Activated CD4-positive, CD25-positive, alpha-beta regulatory T cell treated with anti-CD3 and anti-CD28 coated beads, Interleukin-2, amount 50 U/mL, for 24 hours (primary cell): ENCODE data around the gene SPATA21.

Source experiments
- ATAC-seq, 2 donors: fragments of 150-1000 bp; cut with Tn5 transposase; one replicate each; pipeline ENCODE4 v1.10.0; 2021; ENCODE audit warnings: mild to moderate bottlenecking in 1 of 2, moderate library complexity in 1 of 2

Gene SPATA21

GRCh38 chr1:16450863-16451481, 13.7 kb upstream of the SPATA21 start:
- peak in 1 of 2 donors; percentile 36 for ATAC-seq

GRCh38 chr1:16449666-16450065, 12.4 kb upstream of the SPATA21 start:
- no peak for ATAC-seq

GRCh38 chr1:16449065-16449464, 11.8 kb upstream of the SPATA21 start:
- ATAC-seq: no peak

GRCh38 chr1:16447641-16448040, 10.4 kb upstream of the SPATA21 start:
- ATAC-seq: no peak

- ATAC-seq: no peak
Observed at GRCh38 chr1:16446116-16446515, 8.9 kb upstream of the SPATA21 start.

- ATAC-seq: no peak
Observed at GRCh38 chr1:16445052-16445451, 7.8 kb upstream of the SPATA21 start.

GRCh38 chr1:16443975-16444770, 6.9 kb upstream of the SPATA21 start:
- no peak for ATAC-seq

- no peak for ATAC-seq
Observed at GRCh38 chr1:16442941-16443340, 5.7 kb upstream of the SPATA21 start.

GRCh38 chr1:16442265-16442664, 5.0 kb upstream of the SPATA21 start:
- ATAC-seq: no peak

- ATAC-seq: peak; percentile 3 to 4
Observed at GRCh38 chr1:16441282-16441665, 4.0 kb upstream of the SPATA21 start.

- peak; percentile 92 for ATAC-seq
Observed at GRCh38 chr1:16440470-16441281, 3.5 kb upstream of the SPATA21 start, which contains the start of gene NECAP2. TSS of gene NECAP2 (plus strand) at chr1:16440724. CDS start at chr1:16440762, 38 bp downstream.

GRCh38 chr1:16440131-16440469, 2.9 kb upstream of the SPATA21 start:
- ATAC-seq: peak in 1 of 2 donors; percentile 5

- ATAC-seq: no peak
Observed at GRCh38 chr1:16438924-16439323, 1.7 kb upstream of the SPATA21 start.

GRCh38 chr1:16438516-16438915, 1.3 kb upstream of the SPATA21 start:
- ATAC-seq: no peak

GRCh38 chr1:16434501-16434900, 2.7 kb downstream of the SPATA21 start:
- ATAC-seq: peak; percentile 76 to 90

GRCh38 chr1:16434007-16434406, 3.2 kb downstream of the SPATA21 start:
- no peak for ATAC-seq

GRCh38 chr1:16433030-16433429, 4.2 kb downstream of the SPATA21 start:
- no peak for ATAC-seq

- ATAC-seq: no peak
Observed at GRCh38 chr1:16430606-16431005, 6.6 kb downstream of the SPATA21 start.

- no peak for ATAC-seq
Observed at GRCh38 chr1:16425125-16426025, 11.8 kb downstream of the SPATA21 start.

GRCh38 chr1:16422041-16422440, 15.2 kb downstream of the SPATA21 start:
- no peak for ATAC-seq

GRCh38 chr1:16421201-16421600, 16.0 kb downstream of the SPATA21 start:
- no peak for ATAC-seq

GRCh38 chr1:16420424-16421118, 16.7 kb downstream of the SPATA21 start:
- ATAC-seq: peak; percentile 94 to 96
